ENCODE results near the gene SMYD5.
A peak's percentile ranks its signal among the peaks of the same experiment; 100 is the strongest.
"Not testable (repeated sequence)": the region's sequence is repeated elsewhere in the genome, so short reads cannot be mapped to it uniquely, and the experiment has no call there.

SMYD5 gene

GRCh38 chr2:73214120-73215035 is at the start of gene SMYD5:
Gene SMYD5, plus strand, starts transcription at chr2:73214245. Its CDS starts 22 bp downstream, at chr2:73214267.
- peaks cover 4% of the 10 kb centered on the region for H3K27me3 ChIP-seq (ENCODE audit: control insufficient read depth, insufficient read depth, low read length)
- H3K4me1 ChIP-seq (ENCODE audit: control insufficient read depth, insufficient read depth, low read length): peaks cover 8% of the 10 kb centered on the region

GRCh38 chr2:73165978-73166377 is 48.1 kb upstream of the SMYD5 start:
- not testable (repeated sequence) for H3K4me3 ChIP-seq (ENCODE audit: low read depth, low read length); H3K4me1 ChIP-seq (ENCODE audit: control insufficient read depth, insufficient read depth, low read length); H3K9ac ChIP-seq (ENCODE audit: low read depth, low read length); H3K9me3 ChIP-seq (ENCODE audit: control insufficient read depth, insufficient read depth, low read length); H3K27me3 ChIP-seq (ENCODE audit: control insufficient read depth, insufficient read depth, low read length); H3K36me3 ChIP-seq (ENCODE audit: control insufficient read depth, insufficient read depth, low read length)

More at GRCh38 chr2:73214120-73215035, at the start of gene SMYD5:
- no peaks in the 10 kb centered on the region for H3K9me3 ChIP-seq (ENCODE audit: control insufficient read depth, insufficient read depth, low read length)
- no peaks in the 10 kb centered on the region for H3K36me3 ChIP-seq (ENCODE audit: control insufficient read depth, insufficient read depth, low read length)
- H3K4me3 ChIP-seq (ENCODE audit: low read depth, low read length): peak within 1 kb of the TSS; percentile 65
- H3K9ac ChIP-seq (ENCODE audit: low read depth, low read length): peak within 1 kb of the TSS; percentile 84

GRCh38 chr2:73166813-73167212 is 47.2 kb upstream of the SMYD5 start:
- not testable (repeated sequence) for H3K36me3 ChIP-seq (ENCODE audit: control insufficient read depth, insufficient read depth, low read length); H3K9ac ChIP-seq (ENCODE audit: low read depth, low read length); H3K4me3 ChIP-seq (ENCODE audit: low read depth, low read length); H3K27me3 ChIP-seq (ENCODE audit: control insufficient read depth, insufficient read depth, low read length); H3K4me1 ChIP-seq (ENCODE audit: control insufficient read depth, insufficient read depth, low read length); H3K9me3 ChIP-seq (ENCODE audit: control insufficient read depth, insufficient read depth, low read length)

GRCh38 chr2:73168348-73168747 is 45.7 kb upstream of the SMYD5 start:
- not testable (repeated sequence) for H3K36me3 ChIP-seq (ENCODE audit: control insufficient read depth, insufficient read depth, low read length); H3K9me3 ChIP-seq (ENCODE audit: control insufficient read depth, insufficient read depth, low read length); H3K9ac ChIP-seq (ENCODE audit: low read depth, low read length); H3K4me1 ChIP-seq (ENCODE audit: control insufficient read depth, insufficient read depth, low read length); H3K27me3 ChIP-seq (ENCODE audit: control insufficient read depth, insufficient read depth, low read length); H3K4me3 ChIP-seq (ENCODE audit: low read depth, low read length)

GRCh38 chr2:73170341-73170740 is 43.7 kb upstream of the SMYD5 start:
- not testable (repeated sequence) for H3K4me3 ChIP-seq (ENCODE audit: low read depth, low read length)

GRCh38 chr2:73172963-73173362 is 41.1 kb upstream of the SMYD5 start:
- peaks cover 49% of the 10 kb centered on the region for H3K27me3 ChIP-seq (ENCODE audit: control insufficient read depth, insufficient read depth, low read length)
- H3K4me1 ChIP-seq (ENCODE audit: control insufficient read depth, insufficient read depth, low read length): peaks cover 3% of the 10 kb centered on the region
- no peaks in the 10 kb centered on the region for H3K9me3 ChIP-seq (ENCODE audit: control insufficient read depth, insufficient read depth, low read length)
- no peak overlapping the region for H3K4me3 ChIP-seq (ENCODE audit: low read depth, low read length)
- H3K36me3 ChIP-seq (ENCODE audit: control insufficient read depth, insufficient read depth, low read length): no peaks in the 10 kb centered on the region
- H3K9ac ChIP-seq (ENCODE audit: low read depth, low read length): no peak overlapping the region

More at GRCh38 chr2:73170341-73170740, 43.7 kb upstream of the SMYD5 start:
- not testable (repeated sequence) for H3K4me1 ChIP-seq (ENCODE audit: control insufficient read depth, insufficient read depth, low read length); H3K36me3 ChIP-seq (ENCODE audit: control insufficient read depth, insufficient read depth, low read length); H3K9ac ChIP-seq (ENCODE audit: low read depth, low read length); H3K9me3 ChIP-seq (ENCODE audit: control insufficient read depth, insufficient read depth, low read length)
- H3K27me3 ChIP-seq (ENCODE audit: control insufficient read depth, insufficient read depth, low read length): peaks cover 27% of the 10 kb centered on the region

GRCh38 chr2:73173781-73174180 is 40.3 kb upstream of the SMYD5 start:
- no peaks in the 10 kb centered on the region for H3K9me3 ChIP-seq (ENCODE audit: control insufficient read depth, insufficient read depth, low read length)
- peaks cover 57% of the 10 kb centered on the region for H3K27me3 ChIP-seq (ENCODE audit: control insufficient read depth, insufficient read depth, low read length)
- H3K4me3 ChIP-seq (ENCODE audit: low read depth, low read length): peak overlapping the region; percentile 13
- H3K9ac ChIP-seq (ENCODE audit: low read depth, low read length): no peak overlapping the region
- H3K4me1 ChIP-seq (ENCODE audit: control insufficient read depth, insufficient read depth, low read length): peaks cover 3% of the 10 kb centered on the region
- H3K36me3 ChIP-seq (ENCODE audit: control insufficient read depth, insufficient read depth, low read length): no peaks in the 10 kb centered on the region

GRCh38 chr2:73174244-73174643 is 39.8 kb upstream of the SMYD5 start:
- H3K27me3 ChIP-seq (ENCODE audit: control insufficient read depth, insufficient read depth, low read length): peaks cover 60% of the 10 kb centered on the region
- H3K36me3 ChIP-seq (ENCODE audit: control insufficient read depth, insufficient read depth, low read length): no peaks in the 10 kb centered on the region
- H3K4me3 ChIP-seq (ENCODE audit: low read depth, low read length): peak overlapping the region; percentile 13
- H3K9ac ChIP-seq (ENCODE audit: low read depth, low read length): no peak overlapping the region
- no peaks in the 10 kb centered on the region for H3K9me3 ChIP-seq (ENCODE audit: control insufficient read depth, insufficient read depth, low read length)
- peaks cover 3% of the 10 kb centered on the region for H3K4me1 ChIP-seq (ENCODE audit: control insufficient read depth, insufficient read depth, low read length)

- no peaks in the 10 kb centered on the region for H3K36me3 ChIP-seq (ENCODE audit: control insufficient read depth, insufficient read depth, low read length)
- H3K4me1 ChIP-seq (ENCODE audit: control insufficient read depth, insufficient read depth, low read length): peaks cover 3% of the 10 kb centered on the region
- peak overlapping the region; percentile 73 for H3K4me3 ChIP-seq (ENCODE audit: low read depth, low read length)
- H3K9ac ChIP-seq (ENCODE audit: low read depth, low read length): peak overlapping the region; percentile 26
- no peaks in the 10 kb centered on the region for H3K9me3 ChIP-seq (ENCODE audit: control insufficient read depth, insufficient read depth, low read length)
- peaks cover 69% of the 10 kb centered on the region for H3K27me3 ChIP-seq (ENCODE audit: control insufficient read depth, insufficient read depth, low read length)
Observed at GRCh38 chr2:73174941-73175662, 38.9 kb upstream of the SMYD5 start.

GRCh38 chr2:73175663-73176204 is 38.3 kb upstream of the SMYD5 start:
- H3K4me1 ChIP-seq (ENCODE audit: control insufficient read depth, insufficient read depth, low read length): peaks cover 3% of the 10 kb centered on the region
- H3K9ac ChIP-seq (ENCODE audit: low read depth, low read length): peak overlapping the region; percentile 26
- peak overlapping the region; percentile 73 for H3K4me3 ChIP-seq (ENCODE audit: low read depth, low read length)
- H3K27me3 ChIP-seq (ENCODE audit: control insufficient read depth, insufficient read depth, low read length): peaks cover 70% of the 10 kb centered on the region
- no peaks in the 10 kb centered on the region for H3K9me3 ChIP-seq (ENCODE audit: control insufficient read depth, insufficient read depth, low read length)
- no peaks in the 10 kb centered on the region for H3K36me3 ChIP-seq (ENCODE audit: control insufficient read depth, insufficient read depth, low read length)

- Histone ChIP-seq H3K27me3 (ENCODE audit: control insufficient read depth, insufficient read depth, low read length) (peaks cover 70% of the 10 kb centered on the region), H3K9ac (ENCODE audit: low read depth, low read length) (no peak overlapping the region), H3K36me3 (ENCODE audit: control insufficient read depth, insufficient read depth, low read length) (no peaks in the 10 kb centered on the region), H3K9me3 (ENCODE audit: control insufficient read depth, insufficient read depth, low read length) (no peaks in the 10 kb centered on the region), H3K4me1 (ENCODE audit: control insufficient read depth, insufficient read depth, low read length) (peaks cover 3% of the 10 kb centered on the region), H3K4me3 (ENCODE audit: low read depth, low read length) (peak overlapping the region; percentile 73)
Observed at GRCh38 chr2:73176205-73176880, 37.7 kb upstream of the SMYD5 start.
